ENCODE measurements around the gene FRMD4A.

DNA sequence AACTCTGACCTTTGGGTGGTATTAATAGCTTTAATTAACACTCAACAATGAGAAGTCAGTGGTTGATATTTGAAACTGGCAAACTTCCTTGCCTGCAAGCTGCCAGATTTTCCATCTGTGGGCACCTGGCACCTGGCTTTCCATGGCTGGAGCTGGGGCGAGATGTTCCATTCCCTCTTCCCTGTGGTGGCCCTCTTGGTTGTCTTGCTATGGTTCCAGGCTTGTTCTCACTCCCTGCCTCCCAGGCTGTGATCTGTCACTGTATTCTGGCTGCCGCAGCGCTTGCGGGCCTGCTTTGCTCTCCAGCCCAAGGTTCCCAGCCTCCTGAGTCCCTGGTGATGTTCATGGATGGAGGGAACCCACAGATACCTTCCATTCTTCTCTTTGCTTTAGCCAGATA lies 201.0 kb downstream of the FRMD4A start:
- TF ChIP-seq, protein P1, sequence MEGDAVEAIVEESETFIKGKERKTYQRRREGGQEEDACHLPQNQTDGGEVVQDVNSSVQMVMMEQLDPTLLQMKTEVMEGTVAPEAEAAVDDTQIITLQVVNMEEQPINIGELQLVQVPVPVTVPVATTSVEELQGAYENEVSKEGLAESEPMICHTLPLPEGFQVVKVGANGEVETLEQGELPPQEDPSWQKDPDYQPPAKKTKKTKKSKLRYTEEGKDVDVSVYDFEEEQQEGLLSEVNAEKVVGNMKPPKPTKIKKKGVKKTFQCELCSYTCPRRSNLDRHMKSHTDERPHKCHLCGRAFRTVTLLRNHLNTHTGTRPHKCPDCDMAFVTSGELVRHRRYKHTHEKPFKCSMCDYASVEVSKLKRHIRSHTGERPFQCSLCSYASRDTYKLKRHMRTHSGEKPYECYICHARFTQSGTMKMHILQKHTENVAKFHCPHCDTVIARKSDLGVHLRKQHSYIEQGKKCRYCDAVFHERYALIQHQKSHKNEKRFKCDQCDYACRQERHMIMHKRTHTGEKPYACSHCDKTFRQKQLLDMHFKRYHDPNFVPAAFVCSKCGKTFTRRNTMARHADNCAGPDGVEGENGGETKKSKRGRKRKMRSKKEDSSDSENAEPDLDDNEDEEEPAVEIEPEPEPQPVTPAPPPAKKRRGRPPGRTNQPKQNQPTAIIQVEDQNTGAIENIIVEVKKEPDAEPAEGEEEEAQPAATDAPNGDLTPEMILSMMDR (IDR thresholded peaks at IDR 0.05): no peak
- no peak for TF ChIP-seq POLR2A (IDR thresholded peaks at IDR 0.05)

Measured in stomach (tissue), 4 donors.